Mesodermal cell (in vitro differentiated cells): ENCODE data around the gene BBOX1.

Experiments
- H3K27ac ChIP-seq: 2 replicates; pipeline ENCODE4 v1.7.0; 2013; ENCODE audit warnings: mild to moderate bottlenecking, low read depth, low read length, moderate library complexity; ENCODE audit not compliant: severe bottlenecking
- H3K36me3 ChIP-seq: 2 replicates; pipeline ENCODE4 v1.7.1; 2013; ENCODE audit warnings: mild to moderate bottlenecking, low read length, moderate library complexity; ENCODE audit not compliant: control insufficient read depth, insufficient read depth
- H3K4me1 ChIP-seq: one replicate; pipeline ENCODE4 v1.7.1; 2013; ENCODE audit warnings: mild to moderate bottlenecking, low read length; ENCODE audit not compliant: insufficient read depth, control insufficient read depth, poor library complexity, severe bottlenecking
- H3K4me3 ChIP-seq: 2 replicates; pipeline ENCODE4 v1.7.0; 2013; ENCODE audit warnings: low read length, control low read depth, mild to moderate bottlenecking; ENCODE audit not compliant: insufficient read depth, poor library complexity, severe bottlenecking; ENCODE audit errors: extremely low read depth
- H3K9me3 ChIP-seq: 2 replicates; pipeline ENCODE4 v1.7.1; 2013; ENCODE audit warnings: mild to moderate bottlenecking, low read length, moderate library complexity; ENCODE audit not compliant: control insufficient read depth
- WGBS, 2 experiments: methylation state at CpG; one replicate each; pipeline ENCODE4 v1.1.5; 2013; ENCODE audit warnings: missing lambda C conversion rate in 2 of 2; ENCODE audit not compliant: insufficient coverage in 2 of 2; 5-methylcytosine and 5-hydroxymethylcytosine counted together

The BBOX1 gene

DNA sequence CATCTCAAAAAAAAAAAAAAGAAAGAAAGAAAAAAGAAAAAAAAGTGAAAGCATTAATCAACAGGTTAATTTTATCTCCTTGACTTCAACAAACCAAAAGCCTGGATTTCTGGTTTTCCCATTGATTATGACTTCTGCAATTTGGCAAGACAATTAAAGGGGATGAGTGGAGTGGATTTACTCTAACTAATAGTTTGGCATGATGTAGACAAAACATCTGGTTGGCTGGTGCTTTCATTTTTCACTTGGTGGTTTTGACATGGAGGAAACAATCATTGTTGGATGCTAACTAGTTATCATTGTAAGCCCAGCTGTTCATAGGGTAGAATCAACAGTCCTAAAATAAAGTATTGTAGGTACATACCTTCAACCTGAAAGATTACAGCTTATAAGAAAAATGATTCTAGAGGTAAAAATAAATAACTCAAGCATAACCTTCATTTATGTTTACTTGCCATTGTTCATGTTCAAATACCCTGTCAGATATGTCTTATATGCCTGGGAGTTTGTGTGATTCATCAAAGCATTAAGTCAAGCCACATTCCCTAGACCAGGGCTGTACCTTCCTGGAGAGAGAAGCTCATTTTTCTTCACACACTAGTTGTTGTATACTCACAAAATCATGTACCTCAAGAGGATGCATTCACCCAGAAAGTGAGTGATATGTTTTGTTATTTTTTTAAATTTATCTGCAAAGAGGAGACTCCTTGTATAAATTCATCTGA lies 31.6 kb upstream of the BBOX1 start:
- Histone ChIP-seq H3K36me3 (no peaks in the 10 kb centered on the region), H3K9me3 (no peaks in the 10 kb centered on the region), H3K4me3 (no peak overlapping the region), H3K4me1 (peaks cover 28% of the 10 kb centered on the region), H3K27ac (no peak overlapping the region)

DNA sequence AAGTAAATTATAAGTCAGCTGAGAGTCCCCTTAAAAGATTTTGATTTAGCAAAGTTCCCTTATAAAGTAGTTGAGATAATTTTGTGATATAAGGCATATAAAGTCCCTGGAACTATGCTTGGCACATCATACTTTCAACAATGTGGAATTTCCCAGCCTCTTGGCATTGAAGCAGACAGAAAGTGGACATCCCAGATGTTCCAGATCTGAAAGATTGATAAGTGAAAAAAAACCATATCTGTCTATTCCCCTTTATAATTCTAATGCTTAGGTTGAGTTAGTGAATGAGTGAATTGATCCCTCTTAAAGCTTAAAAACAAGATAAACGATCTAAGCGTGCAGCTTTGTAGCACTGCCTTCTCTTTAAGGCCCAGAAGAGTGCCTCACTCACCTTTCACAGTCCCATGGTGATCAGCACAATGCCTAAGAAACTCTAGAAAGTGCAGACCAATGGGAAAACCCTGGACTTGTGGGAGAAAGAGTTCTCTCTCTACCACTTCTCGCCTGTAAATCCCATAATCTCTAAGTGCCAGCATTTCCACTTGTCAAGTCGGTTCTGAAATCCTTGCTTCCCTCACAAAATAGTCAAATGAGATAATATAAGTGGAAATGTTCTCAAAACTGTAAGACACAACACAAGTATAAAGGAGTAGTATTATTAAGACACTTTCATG lies 28.9 kb upstream of the BBOX1 start:
- WGBS, 2 experiments = 60 to 100% methylated on average over 1 of the region's 4 CpGs
- H3K4me1 ChIP-seq = peaks cover 32% of the 10 kb centered on the region
- no peaks in the 10 kb centered on the region for H3K36me3 ChIP-seq
- H3K9me3 ChIP-seq = no peaks in the 10 kb centered on the region
- no peak overlapping the region for H3K4me3 ChIP-seq
- peak overlapping the region; percentile 92 for H3K27ac ChIP-seq

DNA sequence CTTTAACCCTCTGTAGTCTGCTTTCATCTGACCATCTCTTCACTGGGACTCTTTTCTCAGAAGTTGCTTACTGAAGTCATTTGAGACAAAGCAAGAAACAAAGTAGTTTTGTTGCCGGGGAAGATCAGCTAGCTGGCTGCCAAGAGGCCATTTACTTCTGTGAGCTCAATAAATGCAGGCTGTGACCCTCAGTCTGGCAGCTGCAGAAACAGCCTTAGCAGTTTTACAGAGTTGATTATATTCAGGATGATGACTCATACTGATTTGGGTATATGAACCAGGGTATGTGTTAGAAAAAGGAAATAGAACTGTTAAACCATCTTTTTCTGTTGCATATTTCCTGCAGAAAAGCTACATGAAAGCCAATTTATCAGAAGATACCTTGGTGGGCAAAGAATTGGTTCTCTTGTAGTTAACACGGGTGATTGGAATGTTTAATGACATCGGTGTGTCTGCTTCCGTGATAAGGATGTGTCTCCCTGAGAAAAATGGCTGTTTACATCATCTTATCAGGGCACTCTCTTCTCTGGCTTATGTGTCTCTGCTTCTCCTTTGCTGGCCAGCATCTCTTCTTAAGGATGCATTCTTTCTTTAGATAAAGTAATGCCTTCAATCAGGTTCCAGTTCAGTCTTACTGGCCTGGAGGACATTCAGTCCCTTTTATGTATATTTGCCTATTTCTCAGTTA lies 28.2 kb upstream of the BBOX1 start:
- Histone ChIP-seq H3K9me3 (no peaks in the 10 kb centered on the region), H3K36me3 (no peaks in the 10 kb centered on the region), H3K4me1 (peaks cover 32% of the 10 kb centered on the region), H3K27ac (peak overlapping the region; percentile 92), H3K4me3 (no peak overlapping the region)
- WGBS, 2 experiments = 47 to 64% methylated on average over 3 of the region's 4 CpGs

DNA sequence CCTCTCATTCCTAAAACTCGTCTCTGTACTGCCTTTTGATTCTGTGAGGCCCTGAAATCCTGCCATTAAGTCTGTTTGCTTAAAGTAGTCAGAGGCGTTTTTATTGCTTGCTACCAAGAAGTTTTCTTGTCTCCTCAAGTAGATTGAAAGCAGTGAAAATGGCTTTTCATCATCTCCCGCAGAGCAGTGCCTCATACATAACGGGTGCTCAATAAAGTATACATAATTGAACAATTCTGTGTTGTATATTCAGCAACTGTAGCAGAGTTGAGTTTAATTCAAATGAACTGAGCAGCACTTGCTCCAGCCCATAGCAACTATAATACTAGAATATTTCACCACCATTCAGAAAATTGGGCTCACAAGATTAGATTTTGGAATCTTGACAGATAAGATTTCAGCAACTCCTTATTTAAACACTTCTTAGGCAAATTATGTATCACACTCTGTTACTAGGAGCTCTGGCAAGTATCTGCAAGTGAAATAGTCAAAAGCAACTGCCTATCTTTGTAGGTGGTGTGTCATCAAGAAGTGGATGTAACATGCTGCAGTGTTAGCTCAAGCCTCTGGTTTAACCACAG lies 26.7 kb upstream of the BBOX1 start:
- WGBS, 2 experiments = 17 to 59% methylated on average over 1 to 2 of the region's 4 CpGs

DNA sequence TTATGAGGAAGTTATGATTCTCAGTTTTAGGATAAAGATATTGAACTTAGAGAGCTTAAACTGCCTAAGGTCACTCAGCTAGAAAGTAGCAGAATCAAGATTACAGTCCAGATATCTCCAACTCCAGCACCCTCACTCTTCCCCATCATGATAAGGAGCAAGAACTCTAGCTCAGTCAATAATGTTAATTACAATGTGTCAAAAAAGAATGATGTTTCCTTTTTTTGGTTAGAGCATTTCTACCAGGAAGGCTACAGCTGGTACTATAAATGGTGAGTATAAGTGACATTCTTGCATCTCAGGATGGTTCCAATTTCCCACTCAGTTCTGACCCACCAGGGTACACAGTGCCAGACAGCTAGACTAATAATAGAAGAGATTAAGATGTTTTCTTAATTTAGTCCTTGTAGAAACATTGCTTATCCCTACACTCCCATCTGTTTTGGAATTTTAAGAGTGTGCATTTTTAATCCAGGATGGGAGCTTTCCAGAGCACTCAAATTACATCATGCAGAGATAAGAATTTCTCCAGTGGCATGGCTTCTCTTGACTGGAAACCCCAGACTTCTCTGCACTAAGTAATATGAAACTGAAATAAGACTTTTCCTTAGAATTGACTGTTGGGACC lies 21.6 kb upstream of the BBOX1 start:
- Histone ChIP-seq H3K27ac (peak overlapping the region; percentile 39), H3K9me3 (no peaks in the 10 kb centered on the region), H3K4me3 (no peak overlapping the region), H3K4me1 (peaks cover 11% of the 10 kb centered on the region), H3K36me3 (no peaks in the 10 kb centered on the region)

More for the DNA sequence above, 26.7 kb upstream of the BBOX1 start:
- Histone ChIP-seq H3K4me3 (no peak overlapping the region), H3K4me1 (peaks cover 35% of the 10 kb centered on the region), H3K9me3 (no peaks in the 10 kb centered on the region), H3K36me3 (no peaks in the 10 kb centered on the region), H3K27ac (peak overlapping the region; percentile 92)

DNA sequence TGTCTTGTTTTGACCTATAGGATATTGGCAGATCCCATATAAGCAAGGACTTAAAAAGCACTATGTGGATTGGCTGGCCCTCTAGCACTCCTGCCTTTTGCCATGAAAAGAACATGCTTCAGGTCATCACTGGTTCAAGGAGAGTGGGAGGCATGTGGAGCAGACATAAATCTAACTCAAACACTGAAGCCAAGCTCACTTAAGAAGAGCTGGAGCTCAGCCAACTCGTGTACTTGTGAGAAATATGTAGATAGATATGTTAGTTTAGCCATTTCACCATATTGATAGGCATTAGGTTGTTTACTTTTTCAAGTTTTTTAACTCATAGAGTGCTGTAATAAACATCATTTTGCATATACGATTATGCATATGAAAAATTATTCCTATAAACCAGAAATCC lies 19.9 kb upstream of the BBOX1 start:
- peaks cover 7% of the 10 kb centered on the region for H3K4me1 ChIP-seq
- H3K9me3 ChIP-seq = no peaks in the 10 kb centered on the region
- no peak overlapping the region for H3K4me3 ChIP-seq
- no peaks in the 10 kb centered on the region for H3K36me3 ChIP-seq
- no CpG with 5 or more reads among the region's 2 CpGs for WGBS, 2 experiments
- H3K27ac ChIP-seq = no peak overlapping the region

DNA sequence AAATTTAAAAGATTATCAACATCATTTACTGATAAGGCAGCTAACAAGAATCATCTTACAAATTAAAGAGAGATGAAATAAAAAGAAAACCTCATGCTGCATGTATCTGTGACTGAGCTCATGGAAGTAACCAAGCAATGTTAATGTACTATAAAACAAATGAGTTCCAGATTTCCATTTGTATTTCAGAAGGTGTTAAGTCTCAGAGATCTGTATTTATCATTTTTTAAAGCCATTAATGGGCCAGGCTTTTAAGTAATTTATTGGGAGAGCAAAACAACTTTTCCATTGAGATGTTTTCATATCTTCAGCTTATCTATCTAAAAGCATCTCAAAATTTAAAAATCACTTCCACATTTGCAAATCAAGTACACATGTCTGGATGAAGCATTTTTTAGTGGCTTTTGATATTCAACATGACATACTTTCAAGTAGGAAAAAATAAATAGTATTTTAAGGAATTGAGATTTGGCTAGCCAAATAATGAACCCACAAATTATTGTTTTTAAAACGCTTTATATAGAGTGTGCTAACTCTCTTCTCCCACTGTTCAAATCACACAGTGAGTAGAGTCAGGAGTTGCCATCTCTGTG lies 17.9 kb upstream of the BBOX1 start:
- no peak overlapping the region for H3K27ac ChIP-seq
- H3K36me3 ChIP-seq = no peaks in the 10 kb centered on the region
- WGBS, 2 experiments = 100% methylated on average over 1 of the region's 1 CpG; no CpG with 5 or more reads in 1 of the 2 experiments
- H3K4me1 ChIP-seq = peaks cover 7% of the 10 kb centered on the region
- no peaks in the 10 kb centered on the region for H3K9me3 ChIP-seq
- H3K4me3 ChIP-seq = no peak overlapping the region

DNA sequence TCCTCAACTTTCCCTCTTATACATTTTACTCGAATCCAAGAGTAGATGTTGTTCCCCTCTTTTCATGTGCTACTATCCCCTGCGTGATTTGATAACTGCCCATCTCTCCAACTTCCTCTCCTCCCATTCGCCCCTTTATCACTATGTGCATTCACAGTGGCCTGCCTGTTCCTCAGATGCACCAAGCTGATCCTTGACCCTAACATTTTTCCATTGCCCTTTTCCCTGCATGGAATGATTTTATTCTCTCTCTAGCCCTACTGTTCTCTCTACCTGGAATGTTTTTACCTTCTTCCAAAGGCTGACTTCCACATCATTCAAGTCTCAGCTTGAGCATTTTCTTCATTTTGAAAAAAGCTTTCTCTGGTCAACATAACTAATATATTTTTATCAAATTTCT lies 15.8 kb upstream of the BBOX1 start:
- H3K27ac ChIP-seq = no peak overlapping the region

DNA sequence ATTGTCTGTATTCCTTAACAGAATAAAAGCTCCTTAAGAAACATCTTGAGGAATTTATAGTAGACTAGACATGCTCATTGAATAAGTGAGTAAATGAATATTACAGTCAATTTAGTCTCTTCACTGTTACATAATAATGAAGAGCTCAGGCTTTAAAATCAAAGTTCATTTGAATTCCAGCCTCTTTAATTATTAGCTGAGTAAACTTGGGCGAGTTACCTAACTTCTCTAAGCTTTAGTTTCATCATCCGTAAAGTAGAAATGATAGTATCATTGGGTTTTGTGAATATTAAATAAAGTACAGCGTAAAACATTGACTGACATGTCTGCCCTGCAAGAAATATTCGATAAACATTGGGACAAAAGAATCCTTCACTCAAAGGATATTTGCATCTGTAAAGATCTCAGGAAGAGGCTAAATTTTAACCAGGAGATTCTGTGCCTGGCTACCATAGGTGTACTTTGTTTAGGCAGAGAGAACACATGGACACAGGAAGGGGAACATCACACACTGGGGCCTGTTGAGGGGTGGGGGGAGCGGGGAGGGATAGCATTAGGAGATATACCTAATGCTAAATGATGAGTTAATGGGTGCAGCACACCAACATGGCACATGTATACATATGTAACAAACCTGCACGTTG lies 15.2 kb upstream of the BBOX1 start:
- Histone ChIP-seq H3K27ac (no peak overlapping the region), H3K4me1 (no peaks in the 10 kb centered on the region), H3K36me3 (no peaks in the 10 kb centered on the region), H3K9me3 (no peaks in the 10 kb centered on the region), H3K4me3 (no peak overlapping the region)
- 94% methylated on average over 2 of the region's 6 CpGs; no CpG with 5 or more reads in 1 of the 2 experiments for WGBS, 2 experiments

More for the DNA sequence above, 15.8 kb upstream of the BBOX1 start:
- H3K36me3 ChIP-seq = no peaks in the 10 kb centered on the region
- H3K4me3 ChIP-seq = no peak overlapping the region
- WGBS, 2 experiments = 88 to 94% methylated on average over 3 of the region's 3 CpGs
- no peaks in the 10 kb centered on the region for H3K4me1 ChIP-seq
- no peaks in the 10 kb centered on the region for H3K9me3 ChIP-seq
